ENCODE data around the gene SERTAD4.

The SERTAD4 gene

DNA sequence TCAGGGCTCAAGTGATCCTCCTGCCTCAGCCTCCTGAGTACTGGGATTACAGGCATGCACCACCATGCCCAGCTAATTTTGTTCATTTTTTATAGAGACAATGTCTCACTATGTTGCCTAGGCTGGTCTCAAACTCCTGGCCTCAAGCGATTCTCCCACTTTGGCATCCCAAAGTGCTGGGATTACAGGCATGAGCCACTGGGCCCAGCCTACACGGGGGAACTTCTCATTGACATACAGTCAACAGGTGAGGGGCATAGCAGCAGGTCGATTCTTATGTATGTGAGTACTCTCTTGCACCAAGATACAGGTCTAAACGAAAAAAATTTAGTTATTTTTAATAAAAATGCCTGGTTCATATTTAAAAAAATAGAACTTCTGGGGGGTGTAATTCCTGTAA, 56.7 kb downstream of the SERTAD4 start:
- Histone ChIP-seq H3K79me2 (ENCODE audit: control insufficient read depth, insufficient read depth, low read length, unreplicated experiment) (no peaks in the 10 kb centered on the region), H2AFZ (ENCODE audit: low read length, unreplicated experiment) (no peak overlapping the region), H3K36me3 (ENCODE audit: insufficient read depth, low read length) (no peaks in the 10 kb centered on the region), H3K27ac (ENCODE audit: low read depth, low read length) (no peak overlapping the region), H3K27me3 (ENCODE audit: insufficient read depth, low read length) (peaks cover 55% of the 10 kb centered on the region), H3K4me3 (ENCODE audit: low read depth, low read length) (no peak overlapping the region), H3K4me1 (ENCODE audit: control insufficient read depth, insufficient read depth, low read length, unreplicated experiment) (no peaks in the 10 kb centered on the region)

DNA sequence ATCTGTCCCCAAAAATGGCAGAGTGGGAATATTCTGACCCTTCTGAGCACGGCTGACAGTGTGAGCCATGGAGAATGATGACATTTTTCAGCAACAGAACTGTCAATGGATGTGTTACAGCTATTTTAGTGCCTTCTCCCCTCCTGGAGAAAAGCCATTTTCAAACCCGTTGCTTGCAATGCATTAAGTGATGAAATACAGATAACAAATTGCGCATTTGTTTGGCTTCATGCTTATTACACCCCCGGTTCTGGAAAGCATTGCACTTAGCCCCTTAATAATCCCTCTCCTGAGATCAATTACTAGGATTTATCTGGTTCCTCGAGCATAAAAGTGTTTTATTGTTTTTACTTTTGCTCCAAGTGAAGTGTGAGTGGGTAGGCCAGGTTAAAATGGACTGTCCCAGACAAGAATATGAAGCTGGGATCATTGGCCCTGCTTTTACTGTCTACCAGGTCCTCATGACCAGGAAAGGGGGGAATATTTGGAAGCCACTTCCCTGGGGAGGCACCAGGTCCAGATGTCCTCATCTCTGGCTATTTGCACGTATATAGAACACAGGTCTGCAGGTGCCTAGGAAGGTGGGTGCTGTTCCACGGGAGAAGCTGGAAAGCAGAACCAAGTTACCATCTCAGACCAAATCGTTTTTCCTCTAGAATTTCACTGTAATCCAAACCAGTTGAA, 58.6 kb downstream of the SERTAD4 start:
- Histone ChIP-seq H3K36me3 (ENCODE audit: insufficient read depth, low read length) (no peaks in the 10 kb centered on the region), H3K27ac (ENCODE audit: low read depth, low read length) (no peak overlapping the region), H2AFZ (ENCODE audit: low read length, unreplicated experiment) (no peak overlapping the region), H3K79me2 (ENCODE audit: control insufficient read depth, insufficient read depth, low read length, unreplicated experiment) (no peaks in the 10 kb centered on the region), H3K27me3 (ENCODE audit: insufficient read depth, low read length) (peaks cover 37% of the 10 kb centered on the region), H3K4me3 (ENCODE audit: low read depth, low read length) (no peak overlapping the region), H3K4me1 (ENCODE audit: control insufficient read depth, insufficient read depth, low read length, unreplicated experiment) (no peaks in the 10 kb centered on the region)

DNA sequence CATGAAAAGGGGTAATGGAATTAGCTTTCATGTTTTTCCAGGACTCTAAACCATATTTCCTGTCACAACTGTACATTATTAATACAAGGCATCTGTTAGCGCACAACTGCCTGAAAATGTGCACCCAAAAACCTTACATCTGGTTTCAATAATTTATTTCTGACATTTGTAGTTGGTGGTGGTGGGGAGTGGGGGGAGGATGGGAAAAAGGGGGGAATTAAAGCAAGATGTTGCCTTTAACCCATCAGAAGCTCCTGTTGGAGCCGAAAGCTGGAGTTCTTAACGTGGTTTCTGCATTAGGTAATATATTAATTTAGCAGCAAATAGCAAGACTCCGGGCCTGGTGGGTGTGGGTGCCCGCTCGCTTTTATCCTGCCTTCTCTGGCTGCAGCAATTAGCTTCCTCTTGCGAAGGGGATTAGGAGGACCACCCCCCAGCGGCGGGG, 59.2 kb downstream of the SERTAD4 start:
- no peak overlapping the region for H3K27ac ChIP-seq (ENCODE audit: low read depth, low read length)
- no peaks in the 10 kb centered on the region for H3K79me2 ChIP-seq (ENCODE audit: control insufficient read depth, insufficient read depth, low read length, unreplicated experiment)
- H3K27me3 ChIP-seq (ENCODE audit: insufficient read depth, low read length): peaks cover 34% of the 10 kb centered on the region
- H3K4me1 ChIP-seq (ENCODE audit: control insufficient read depth, insufficient read depth, low read length, unreplicated experiment): no peaks in the 10 kb centered on the region
- no peaks in the 10 kb centered on the region for H3K36me3 ChIP-seq (ENCODE audit: insufficient read depth, low read length)
- peak overlapping the region; percentile 55 for H2AFZ ChIP-seq (ENCODE audit: low read length, unreplicated experiment)
- peak overlapping the region; percentile 67 for H3K4me3 ChIP-seq (ENCODE audit: low read depth, low read length)

DNA sequence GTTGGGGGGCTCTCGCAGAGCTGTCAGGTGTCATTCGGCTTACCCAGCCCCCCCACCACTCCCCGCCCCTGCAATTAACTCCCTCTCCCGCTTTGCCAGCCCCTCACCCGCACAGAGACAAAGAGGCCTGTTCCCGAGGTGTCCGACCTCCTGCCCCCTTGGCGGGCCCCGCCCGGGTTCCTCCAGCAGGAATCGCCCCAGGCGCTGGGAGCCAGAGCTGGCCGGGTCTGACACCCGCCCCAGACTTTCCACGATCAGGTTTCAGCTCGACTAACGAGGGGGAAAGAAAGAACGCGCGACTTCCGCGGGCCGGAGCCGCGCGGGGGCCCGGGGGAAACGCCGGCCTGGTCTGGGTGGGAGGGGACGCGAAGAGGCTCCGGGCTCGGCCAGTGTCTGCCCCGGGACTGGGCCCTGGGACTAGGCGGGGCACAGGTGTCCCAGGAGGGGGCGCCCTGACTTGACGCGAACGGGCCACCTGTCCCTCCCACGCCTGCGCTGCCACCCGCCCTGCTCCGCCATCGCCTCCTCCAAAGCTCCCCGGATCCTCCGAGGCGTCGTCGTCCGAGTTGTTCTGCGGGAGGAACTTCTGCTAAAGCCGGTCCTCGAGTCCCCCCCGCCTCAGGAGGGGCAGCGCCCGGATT, 59.8 kb downstream of the SERTAD4 start:
- Histone ChIP-seq H3K27me3 (ENCODE audit: insufficient read depth, low read length) (peaks cover 34% of the 10 kb centered on the region), H3K4me3 (ENCODE audit: low read depth, low read length) (peak overlapping the region; percentile 67), H3K27ac (ENCODE audit: low read depth, low read length) (no peak overlapping the region), H2AFZ (ENCODE audit: low read length, unreplicated experiment) (peak overlapping the region; percentile 55), H3K36me3 (ENCODE audit: insufficient read depth, low read length) (no peaks in the 10 kb centered on the region), H3K4me1 (ENCODE audit: control insufficient read depth, insufficient read depth, low read length, unreplicated experiment) (no peaks in the 10 kb centered on the region), H3K79me2 (ENCODE audit: control insufficient read depth, insufficient read depth, low read length, unreplicated experiment) (no peaks in the 10 kb centered on the region)

GRCh38 chr1:210293171-210293607, 60.6 kb downstream of the SERTAD4 start:
- no peaks in the 10 kb centered on the region for H3K36me3 ChIP-seq (ENCODE audit: insufficient read depth, low read length)
- H3K27ac ChIP-seq (ENCODE audit: low read depth, low read length): no peak overlapping the region
- H3K4me1 ChIP-seq (ENCODE audit: control insufficient read depth, insufficient read depth, low read length, unreplicated experiment): no peaks in the 10 kb centered on the region
- H3K27me3 ChIP-seq (ENCODE audit: insufficient read depth, low read length): peaks cover 30% of the 10 kb centered on the region
- peak overlapping the region; percentile 67 for H3K4me3 ChIP-seq (ENCODE audit: low read depth, low read length)
- H2AFZ ChIP-seq (ENCODE audit: low read length, unreplicated experiment): no peak overlapping the region
- no peaks in the 10 kb centered on the region for H3K79me2 ChIP-seq (ENCODE audit: control insufficient read depth, insufficient read depth, low read length, unreplicated experiment)

- Histone ChIP-seq H3K79me2 (ENCODE audit: control insufficient read depth, insufficient read depth, low read length, unreplicated experiment) (no peaks in the 10 kb centered on the region), H3K27me3 (ENCODE audit: insufficient read depth, low read length) (peaks cover 27% of the 10 kb centered on the region), H3K4me1 (ENCODE audit: control insufficient read depth, insufficient read depth, low read length, unreplicated experiment) (no peaks in the 10 kb centered on the region), H3K36me3 (ENCODE audit: insufficient read depth, low read length) (no peaks in the 10 kb centered on the region), H3K27ac (ENCODE audit: low read depth, low read length) (no peak overlapping the region), H2AFZ (ENCODE audit: low read length, unreplicated experiment) (no peak overlapping the region), H3K4me3 (ENCODE audit: low read depth, low read length) (no peak overlapping the region)
Measured at GRCh38 chr1:210294999-210295745, 62.6 kb downstream of the SERTAD4 start.
